HG03558 (cell line): ENCODE measurements around the gene RBM43.
"Not testable (repeated sequence)": the region's sequence is repeated elsewhere in the genome, so short reads cannot be mapped to it uniquely, and the experiment has no call there.

ENCODE experiments used
- ATAC-seq: cut with Tn5 transposase; IDR thresholded peaks from one replicate; pipeline ENCODE4 v1.9.1; 2021; ENCODE audit warnings: moderate number of reproducible peaks; ENCODE audit not compliant: unreplicated experiment; ENCODE audit errors: extremely low read depth

Gene RBM43

GRCh38 chr2:151233288-151233687 lies 28.4 kb downstream of the RBM43 start:
- ATAC-seq: not testable (repeated sequence)

GRCh38 chr2:151230627-151231140 lies 31.0 kb downstream of the RBM43 start:
- no peak for ATAC-seq

DNA sequence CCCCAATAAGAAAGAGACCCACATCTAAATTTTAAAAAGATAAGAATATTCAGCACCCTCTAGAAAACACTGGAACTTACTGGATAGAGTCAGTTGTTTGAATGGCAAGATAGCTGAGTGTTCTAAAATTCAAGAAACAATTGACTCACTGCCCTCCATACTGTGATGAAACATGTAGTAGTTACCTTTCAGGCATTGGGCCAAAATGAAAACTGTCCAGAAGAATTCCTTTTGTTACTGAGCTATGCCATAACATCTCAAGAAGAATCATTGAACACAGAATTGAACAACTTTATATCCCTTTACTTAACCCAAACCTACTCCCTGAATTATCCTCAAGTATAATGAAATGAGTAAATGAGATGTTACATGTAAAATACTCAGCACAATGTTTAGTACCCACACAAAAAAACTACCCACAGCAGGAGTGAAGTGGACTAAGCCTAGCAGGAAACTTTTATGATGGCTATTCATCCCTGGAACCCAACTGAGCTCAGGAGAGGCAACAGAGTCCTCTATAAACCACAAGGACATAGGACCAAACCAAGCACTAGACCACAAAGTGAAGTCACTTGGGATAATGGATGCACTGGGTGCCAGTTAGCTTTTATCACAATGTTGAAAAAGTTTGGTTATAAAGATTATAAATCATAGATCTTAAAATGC lies 32.7 kb downstream of the RBM43 start:
- no peak for ATAC-seq

DNA sequence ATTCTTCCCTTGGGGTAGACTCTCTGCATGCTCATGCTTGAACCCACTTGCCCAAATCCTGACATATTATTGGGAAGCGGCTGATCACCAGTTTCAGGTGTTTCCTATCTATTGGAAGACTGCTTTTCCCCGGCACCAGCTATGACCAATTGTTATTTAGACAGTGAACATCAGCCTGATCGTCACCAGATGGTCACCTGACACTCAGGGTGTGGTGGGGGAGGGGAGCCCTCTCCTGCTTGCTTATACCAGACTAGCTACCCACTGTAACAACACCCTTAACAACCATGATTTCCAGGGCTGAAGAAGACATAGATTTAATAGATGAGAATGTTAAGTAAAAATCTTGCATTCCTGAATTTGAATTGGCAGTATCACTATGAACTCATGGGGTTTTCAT lies 44.3 kb downstream of the RBM43 start:
- ATAC-seq: no peak

GRCh38 chr2:151207100-151207499 lies 54.6 kb downstream of the RBM43 start:
- ATAC-seq: no peak

DNA sequence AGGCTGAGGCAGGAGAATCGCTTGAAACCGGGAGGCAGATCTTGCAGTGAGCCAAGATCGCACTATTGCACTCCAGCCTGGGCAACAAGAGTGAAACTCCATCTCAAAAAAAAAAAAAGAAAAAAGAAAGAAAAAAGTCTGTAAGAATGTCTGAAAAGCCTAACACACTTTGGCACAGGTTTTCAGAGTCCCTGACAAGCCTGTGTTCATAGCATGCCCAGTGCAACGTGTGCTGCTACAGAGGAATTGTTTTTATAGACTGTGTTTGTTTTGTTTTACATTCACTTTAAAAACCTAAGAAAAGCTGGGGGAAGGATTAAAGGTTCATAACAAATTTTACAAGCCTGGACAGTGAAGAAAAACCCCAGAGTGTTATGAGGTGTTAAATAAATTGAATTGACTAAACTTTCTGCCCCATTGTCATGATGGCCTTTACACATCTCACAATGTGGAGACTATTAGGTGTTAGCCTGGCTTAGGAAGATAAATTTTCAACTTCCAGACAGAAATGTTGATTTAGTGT lies 55.2 kb downstream of the RBM43 start:
- no peak for ATAC-seq

DNA sequence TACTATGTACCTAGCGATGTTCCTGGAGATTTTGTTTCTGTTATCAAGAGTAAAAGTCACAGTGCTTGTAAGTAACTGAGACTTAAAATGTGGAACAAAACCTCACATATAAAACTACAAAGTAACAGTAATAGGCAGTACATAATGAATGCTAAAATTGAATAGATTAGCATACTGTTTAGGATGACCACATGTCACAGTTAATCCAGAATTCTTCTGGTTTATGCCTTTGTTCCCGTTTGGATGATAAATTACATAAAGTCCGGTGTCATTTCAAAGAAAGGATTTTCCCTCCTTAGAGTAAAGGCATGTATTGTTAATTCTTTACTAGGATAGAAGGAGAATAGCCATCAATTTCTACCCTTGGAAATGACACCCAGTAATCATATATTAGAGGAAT lies 56.1 kb downstream of the RBM43 start:
- ATAC-seq: no peak

GRCh38 chr2:151204756-151205155 lies 56.9 kb downstream of the RBM43 start:
- no peak for ATAC-seq

GRCh38 chr2:151200844-151201243 lies 60.8 kb downstream of the RBM43 start:
- no peak for ATAC-seq

- no peak for ATAC-seq
Observed at GRCh38 chr2:151200277-151200676, 61.4 kb downstream of the RBM43 start.

GRCh38 chr2:151198645-151199044 lies 63.0 kb downstream of the RBM43 start:
- ATAC-seq: no peak
